Left lung (tissue), 10 donors: ENCODE results near the gene TYW3. TPM values are rescaled to one million over a fixed set of nuclear protein-coding genes. Genes with fewer than 3 reads are reported as not detected.

Experiments used
- ATAC-seq: fragments of 200-7000 bp; cut with Tn5 transposase; one replicate; pipeline ENCODE4 v1.9.1; 2020; ENCODE audit warnings: moderate library complexity
- DNase-seq, 4 donors: peaks; one replicate each; pipeline ENCODE4 v3.0.0-alpha.2; 2013 to 2020
- H3K27ac ChIP-seq, 2 donors: fragments of 200-600 bp; sonication (generic) in 1 of 2; one replicate each; pipeline versions ENCODE4 v1.5.0 to v1.8.0; 2020 to 2021
- H3K27me3 ChIP-seq, 2 donors: fragments of 200-600 bp; sonication (generic) in 1 of 2; one replicate each; pipeline versions ENCODE4 v1.5.0 to v1.8.0; 2020 to 2021
- H3K36me3 ChIP-seq, 2 donors: fragments of 200-600 bp; sonication (generic) in 1 of 2; one replicate each; pipeline versions ENCODE4 v1.5.0 to v1.8.0; 2020 to 2021
- H3K4me1 ChIP-seq, 2 donors: fragments of 200-600 bp; one replicate each; pipeline ENCODE4 v1.8.0; 2021
- H3K4me3 ChIP-seq, 2 donors: fragments of 200-600 bp; sonication (generic) in 1 of 2; one replicate each; pipeline versions ENCODE4 v1.5.0 to v1.8.0; 2020 to 2021; ENCODE audit warnings: mild to moderate bottlenecking in 1 of 2
- H3K9me3 ChIP-seq, 2 donors: fragments of 200-600 bp; sonication (generic) in 1 of 2; one replicate each; pipeline versions ENCODE4 v1.5.0 to v1.8.0; 2020 to 2021
- intact Hi-C, 2 donors: fragments of 100-400 bp; cut with DNase I; formaldehyde crosslinking; loops; one replicate each; pipeline versions ENCODE4 v1.11.2 to v1.14.2; 2022
- polyA plus RNA-seq, 6 donors: library from polyadenylated mRNA; unstranded; fragments of 120-200 nt; gene quantifications; one replicate each; pipeline ENCODE4 v1.2.1, GENCODE V29; 2013; ENCODE audit not compliant: insufficient read length in 6 of 6
- total RNA-seq, 2 donors: library from RNA; stranded (reverse); fragmentation: NEBNext Ultra II Directional; extraction: Animal tissue kit (Norgen Biotek cat#: 25700); gene quantifications; one replicate each; pipeline ENCODE4 v1.2.1, GENCODE V29; 2021
- TF ChIP-seq, protein P1 (sequence below), 2 donors: fragments of 200-600 bp; sonication (generic) in 1 of 2; IDR thresholded peaks; one replicate each; pipeline versions ENCODE4 v1.5.0 to v1.8.0; 2021; ENCODE audit warnings: antibody characterized with exemption in 2 of 2
- donor health status: DM: no; HTN: yes; CAD: no.
- donor health status: DM: no; HTN: no; CAD: no.

Gene TYW3
- total and polyA plus RNA-seq, 8 donors = 17.8 to 40.7 (median 35.3) TPM

DNA sequence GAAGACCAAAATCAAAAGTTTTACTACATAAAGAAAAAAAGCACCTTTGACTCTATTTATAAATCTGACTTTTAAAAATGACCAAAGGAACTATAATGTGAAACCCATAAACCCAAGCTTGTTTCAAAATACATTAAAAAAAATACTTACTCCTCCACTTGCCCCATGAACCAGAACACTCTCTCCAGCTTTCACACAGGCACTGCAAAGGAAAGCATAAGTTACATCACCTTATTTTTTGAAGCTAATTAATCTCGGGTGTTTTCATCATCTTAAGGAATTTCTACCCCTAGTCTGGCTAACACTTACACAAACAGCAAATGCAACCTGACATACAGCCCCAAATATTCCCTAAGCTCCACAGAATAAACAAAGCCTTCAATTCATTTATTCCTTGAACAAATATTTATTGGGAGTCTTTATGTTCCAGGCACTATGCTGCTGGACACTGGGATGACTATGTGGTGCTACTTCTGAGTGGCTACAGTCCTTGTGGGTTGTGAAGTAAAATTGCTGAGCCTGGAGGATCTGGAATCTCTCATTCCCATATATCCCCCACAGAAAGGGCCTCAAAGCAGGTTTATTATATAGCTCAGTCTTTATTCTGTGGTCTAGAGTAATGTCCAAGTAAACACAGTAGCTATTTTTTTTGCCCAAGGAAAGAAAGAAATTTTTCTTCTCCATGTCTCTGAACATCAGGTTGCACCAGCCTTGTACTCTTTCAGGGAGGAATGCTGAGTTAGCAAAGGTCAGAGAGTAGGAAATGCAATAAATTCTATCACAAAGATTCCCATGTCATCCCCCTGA lies 18.3 kb upstream of the TYW3 start:
- H3K4me3 ChIP-seq = no peak overlapping the region
- ATAC-seq (no peak), DNase-seq (no peak)
- H3K27me3 ChIP-seq = no peaks in the 10 kb centered on the region
- H3K27ac ChIP-seq = no peak overlapping the region
- TF ChIP-seq, protein P1, sequence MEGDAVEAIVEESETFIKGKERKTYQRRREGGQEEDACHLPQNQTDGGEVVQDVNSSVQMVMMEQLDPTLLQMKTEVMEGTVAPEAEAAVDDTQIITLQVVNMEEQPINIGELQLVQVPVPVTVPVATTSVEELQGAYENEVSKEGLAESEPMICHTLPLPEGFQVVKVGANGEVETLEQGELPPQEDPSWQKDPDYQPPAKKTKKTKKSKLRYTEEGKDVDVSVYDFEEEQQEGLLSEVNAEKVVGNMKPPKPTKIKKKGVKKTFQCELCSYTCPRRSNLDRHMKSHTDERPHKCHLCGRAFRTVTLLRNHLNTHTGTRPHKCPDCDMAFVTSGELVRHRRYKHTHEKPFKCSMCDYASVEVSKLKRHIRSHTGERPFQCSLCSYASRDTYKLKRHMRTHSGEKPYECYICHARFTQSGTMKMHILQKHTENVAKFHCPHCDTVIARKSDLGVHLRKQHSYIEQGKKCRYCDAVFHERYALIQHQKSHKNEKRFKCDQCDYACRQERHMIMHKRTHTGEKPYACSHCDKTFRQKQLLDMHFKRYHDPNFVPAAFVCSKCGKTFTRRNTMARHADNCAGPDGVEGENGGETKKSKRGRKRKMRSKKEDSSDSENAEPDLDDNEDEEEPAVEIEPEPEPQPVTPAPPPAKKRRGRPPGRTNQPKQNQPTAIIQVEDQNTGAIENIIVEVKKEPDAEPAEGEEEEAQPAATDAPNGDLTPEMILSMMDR (IDR thresholded peaks at IDR 0.05) = no peak
- no peaks in the 10 kb centered on the region for H3K9me3 ChIP-seq
- H3K36me3 ChIP-seq = peaks cover 0 to 46% of the 10 kb centered on the region in 2 donors
- intact Hi-C loops = no loop called here
- H3K4me1 ChIP-seq = no peaks in the 10 kb centered on the region

DNA sequence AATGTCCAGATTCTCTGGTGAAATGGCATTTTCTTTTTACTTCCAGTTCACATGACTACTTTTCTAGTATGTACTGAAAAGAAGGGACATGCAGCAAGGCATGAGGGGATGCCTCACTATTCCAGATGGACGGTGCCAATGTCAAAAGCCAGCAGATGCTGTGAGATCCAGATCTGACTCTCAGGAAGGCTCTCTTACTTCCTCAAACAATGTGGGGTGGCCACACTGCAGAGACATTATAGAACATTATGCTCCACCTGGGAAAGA lies 17.8 kb upstream of the TYW3 start:
- DNase-seq (no peak), ATAC-seq (no peak)
- TF ChIP-seq, protein P1 (IDR thresholded peaks at IDR 0.05) = no peak
- H3K27me3 ChIP-seq = no peaks in the 10 kb centered on the region
- H3K27ac ChIP-seq = no peak overlapping the region
- H3K9me3 ChIP-seq = no peaks in the 10 kb centered on the region
- H3K4me3 ChIP-seq = no peak overlapping the region
- intact Hi-C loops = no loop called here
- H3K36me3 ChIP-seq = peaks cover 0 to 47% of the 10 kb centered on the region in 2 donors
- H3K4me1 ChIP-seq = no peaks in the 10 kb centered on the region

DNA sequence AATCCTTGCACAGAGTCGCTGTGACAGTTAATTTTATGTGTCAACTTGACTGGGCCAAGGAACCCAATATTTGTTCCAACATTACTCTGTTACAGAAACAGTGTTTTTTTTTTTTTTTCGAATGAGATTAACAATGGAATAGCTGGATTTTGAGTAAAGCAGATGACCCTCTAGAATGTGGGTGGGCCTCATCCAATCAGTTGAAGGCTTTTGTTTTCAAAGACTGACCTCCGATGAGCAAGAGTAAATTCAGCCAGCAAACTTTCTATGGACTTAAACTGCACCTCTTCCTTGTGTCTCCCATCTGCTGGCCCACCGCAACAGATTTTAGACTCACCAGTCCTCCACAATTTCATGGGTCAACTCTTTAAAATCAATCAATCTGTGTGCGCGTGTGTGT lies 17.1 kb upstream of the TYW3 start:
- Histone ChIP-seq H3K9me3 (no peaks in the 10 kb centered on the region), H3K4me1 (no peaks in the 10 kb centered on the region), H3K4me3 (no peak overlapping the region), H3K36me3 (peaks cover 0 to 54% of the 10 kb centered on the region in 2 donors), H3K27me3 (no peaks in the 10 kb centered on the region), H3K27ac (no peak overlapping the region)
- intact Hi-C loops = no loop called here
- no peak for ATAC-seq
- DNase-seq = no peak
- TF ChIP-seq, protein P1 (IDR thresholded peaks at IDR 0.05) = no peak

DNA sequence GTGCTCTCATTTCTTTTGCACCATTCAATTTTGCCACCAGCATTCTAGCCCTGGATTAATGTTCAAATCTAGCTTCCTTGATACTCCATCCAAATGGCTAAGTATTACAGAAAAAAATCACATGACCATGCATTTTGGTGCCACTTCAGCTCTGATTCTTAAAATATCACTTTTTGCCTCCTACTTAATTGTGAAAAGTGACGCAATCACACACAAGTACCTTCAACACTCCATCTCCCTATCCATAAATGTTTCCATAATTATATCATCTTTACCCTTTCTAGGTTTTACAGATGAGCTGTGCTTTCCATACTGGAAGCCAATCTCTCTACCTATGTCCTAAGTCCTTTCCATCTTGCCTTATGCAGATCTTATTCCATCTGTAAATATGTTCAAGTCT lies 16.1 kb upstream of the TYW3 start:
- no peak for ATAC-seq
- H3K36me3 ChIP-seq = peaks cover 0 to 52% of the 10 kb centered on the region in 2 donors

DNA sequence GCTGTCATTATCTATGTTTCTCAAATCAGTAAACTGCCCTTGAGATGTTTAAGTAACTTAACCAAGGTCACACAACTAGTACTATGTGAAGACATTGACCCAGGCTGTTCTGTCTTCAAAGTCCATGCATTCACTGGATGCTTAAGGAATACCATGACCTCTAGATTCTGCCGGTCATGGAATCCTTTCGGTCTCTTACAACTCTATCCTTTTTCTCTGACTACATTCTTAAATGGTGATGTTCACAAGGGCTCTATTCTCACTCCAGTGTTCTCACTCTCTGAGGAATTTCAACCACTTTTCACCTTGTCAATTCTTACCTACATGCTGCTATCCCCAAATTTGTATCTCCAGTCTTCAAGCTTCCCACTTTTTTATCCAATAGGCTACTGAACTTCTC lies 15.3 kb upstream of the TYW3 start:
- no peak overlapping the region for H3K4me3 ChIP-seq
- H3K9me3 ChIP-seq = no peaks in the 10 kb centered on the region
- H3K27me3 ChIP-seq = no peaks in the 10 kb centered on the region
- no peak overlapping the region for H3K27ac ChIP-seq
- no peaks in the 10 kb centered on the region for H3K4me1 ChIP-seq
- intact Hi-C loops = no loop called here
- peaks cover 0 to 60% of the 10 kb centered on the region in 2 donors for H3K36me3 ChIP-seq
- DNase-seq (no peak), ATAC-seq (no peak)
- TF ChIP-seq, protein P1 (IDR thresholded peaks at IDR 0.05) = no peak

More for the DNA sequence above, 16.1 kb upstream of the TYW3 start:
- TF ChIP-seq, protein P1 (IDR thresholded peaks at IDR 0.05) = no peak
- Histone ChIP-seq H3K4me3 (no peak overlapping the region), H3K4me1 (no peaks in the 10 kb centered on the region), H3K27ac (no peak overlapping the region), H3K9me3 (no peaks in the 10 kb centered on the region), H3K27me3 (no peaks in the 10 kb centered on the region)
- intact Hi-C loops = no loop called here
- DNase-seq = no peak
